Fibroblast of lung (primary cell): ENCODE measurements around the gene DLK1. TPM values are rescaled to one million over a fixed set of nuclear protein-coding genes. Genes with fewer than 3 reads are reported as not detected.

ENCODE experiments used
- DNase-seq, 2 donors: peaks; one replicate each; pipeline versions ENCODE4 v3.0.0 to v3.0.0-alpha.2; 2010; ENCODE audit warnings: low read depth in 2 of 2
- H2AFZ ChIP-seq: 2 replicates; pipeline ENCODE4 v1.5.1; 2012; ENCODE audit warnings: low read length, control low read depth, inconsistent platforms
- H3K27ac ChIP-seq: 2 replicates; pipeline ENCODE4 v1.5.1; 2011; ENCODE audit warnings: low read length, control low read depth; ENCODE audit not compliant: insufficient read depth
- H3K27me3 ChIP-seq: 2 replicates; pipeline ENCODE4 v1.5.1; 2011; ENCODE audit warnings: mild to moderate bottlenecking, low read length; ENCODE audit not compliant: control insufficient read depth, insufficient read depth
- H3K36me3 ChIP-seq: 2 replicates; pipeline ENCODE4 v1.5.1; 2011; ENCODE audit warnings: low read length; ENCODE audit not compliant: control insufficient read depth, insufficient read depth
- H3K4me1 ChIP-seq: 2 replicates; pipeline ENCODE4 v1.5.1; 2011; ENCODE audit warnings: low read length; ENCODE audit not compliant: control insufficient read depth, insufficient read depth; ENCODE audit errors: extremely low read depth
- H3K4me2 ChIP-seq: 2 replicates; pipeline ENCODE4 v1.5.1; 2011; ENCODE audit warnings: low read length, control low read depth; ENCODE audit not compliant: insufficient read depth; ENCODE audit errors: extremely low read depth
- H3K4me3 ChIP-seq, 4 experiments: fragments of 200-600 bp in 1 of 4; sonication (generic) in 1 of 4; replicated peaks in 1 of 4; 2 replicates each; pipeline ENCODE4 v1.5.1; 2011 to 2016; ENCODE audit warnings: low read length in 4 of 4, low read depth in 3 of 4, mild to moderate bottlenecking in 3 of 4, control low read depth in 2 of 4, inconsistent platforms in 1 of 4, mixed read lengths in 1 of 4; ENCODE audit not compliant: insufficient read depth in 1 of 4; ENCODE audit errors: control extremely low read depth in 1 of 4
- H3K79me2 ChIP-seq: 2 replicates; pipeline ENCODE4 v1.5.1; 2012; ENCODE audit warnings: mild to moderate bottlenecking, low read length, inconsistent platforms; ENCODE audit not compliant: control insufficient read depth, insufficient read depth
- H3K9ac ChIP-seq: 2 replicates; pipeline ENCODE4 v1.5.1; 2011; ENCODE audit warnings: mild to moderate bottlenecking, low read length, control low read depth; ENCODE audit not compliant: insufficient read depth
- H3K9me3 ChIP-seq: 2 replicates; pipeline ENCODE4 v1.5.1; 2012; ENCODE audit warnings: low read depth, low read length; ENCODE audit not compliant: control insufficient read depth, insufficient read depth
- H4K20me1 ChIP-seq: 2 replicates; pipeline ENCODE4 v1.5.1; 2011; ENCODE audit warnings: low read length; ENCODE audit not compliant: control insufficient read depth, insufficient read depth; ENCODE audit errors: extremely low read depth
- CTCF ChIP-seq, 2 donors: IDR thresholded peaks in 1 of 2; conservative IDR thresholded peaks in 1 of 2; 1 replicate in 1 of 2; 2 replicates in 1 of 2; pipeline ENCODE4 v1.5.1; 2011 to 2012; ENCODE audit warnings: low read length in 2 of 2, control low read depth in 1 of 2, inconsistent platforms in 1 of 2, low read depth in 1 of 2, mild to moderate bottlenecking in 1 of 2
- EZH2 ChIP-seq: IDR thresholded peaks from 2 replicates; pipeline ENCODE4 v1.5.1; 2012; ENCODE audit warnings: low read length, control low read depth, mild to moderate bottlenecking; ENCODE audit errors: missing control alignments
- polyA plus RNA-seq, 2 donors: library from polyadenylated mRNA; depleted of rRNA in 1 of 2; stranded (reverse) in 1 of 2; unstranded in 1 of 2; fragments of >200 nt; gene quantifications; 2 replicates each; pipeline ENCODE4 v1.2.1, GENCODE V29; 2011 to 2012; ENCODE audit warnings: missing spikeins in 1 of 2
- total RNA-seq: library from RNA; depleted of rRNA; stranded (reverse); fragments of >200 nt; gene quantifications from 2 replicates; pipeline ENCODE4 v1.2.1, GENCODE V29; 2014

DLK1 gene
- total and polyA plus RNA-seq, 2 donors (not counting 1 experiment from before 2014, with no cell fraction given), result not detected

- Histone ChIP-seq H4K20me1 (no peaks in the 10 kb centered on the region), H3K4me2 (no peak overlapping the region), H3K9ac (no peak overlapping the region), H3K9me3 (no peaks in the 10 kb centered on the region), H3K79me2 (no peaks in the 10 kb centered on the region), H3K4me3 (no peak overlapping the region), H3K27ac (no peak overlapping the region), H2AFZ (no peak overlapping the region), H3K4me1 (no peaks in the 10 kb centered on the region), H3K27me3 (no peaks in the 10 kb centered on the region), H3K36me3 (no peaks in the 10 kb centered on the region)
- TF ChIP-seq EZH2 (no peak), CTCF (conservative IDR thresholded peaks at IDR 0.05 in 1 of 2, IDR thresholded peaks at IDR 0.05 in 1 of 2; ENCODE audit: low read depth in 1 of 2, low read length in 2 of 2) (no peak)
- DNase-seq, result no peak
Observed at GRCh38 chr14:100765296-100765695, 38.6 kb downstream of the DLK1 start.

GRCh38 chr14:100765991-100766390 is 39.3 kb downstream of the DLK1 start:
- TF ChIP-seq EZH2 (no peak), CTCF (conservative IDR thresholded peaks at IDR 0.05 in 1 of 2, IDR thresholded peaks at IDR 0.05 in 1 of 2; ENCODE audit: low read depth in 1 of 2, low read length in 2 of 2) (no peak)
- no peak for DNase-seq
- H3K27me3 ChIP-seq, result peaks cover 2% of the 10 kb centered on the region

GRCh38 chr14:100767003-100767787 is 40.5 kb downstream of the DLK1 start:
- Histone ChIP-seq H3K27ac (no peak overlapping the region), H3K9me3 (no peaks in the 10 kb centered on the region)
- TF ChIP-seq CTCF (conservative IDR thresholded peaks at IDR 0.05 in 1 of 2, IDR thresholded peaks at IDR 0.05 in 1 of 2; ENCODE audit: low read depth in 1 of 2, low read length in 2 of 2) (no peak), EZH2 (no peak)

More at GRCh38 chr14:100765991-100766390, 39.3 kb downstream of the DLK1 start:
- Histone ChIP-seq H3K9me3 (no peaks in the 10 kb centered on the region), H2AFZ (no peak overlapping the region), H3K4me3 (no peak overlapping the region), H3K4me2 (no peak overlapping the region), H3K9ac (no peak overlapping the region), H4K20me1 (no peaks in the 10 kb centered on the region), H3K36me3 (no peaks in the 10 kb centered on the region), H3K4me1 (no peaks in the 10 kb centered on the region), H3K27ac (no peak overlapping the region), H3K79me2 (no peaks in the 10 kb centered on the region)

More at GRCh38 chr14:100767003-100767787, 40.5 kb downstream of the DLK1 start:
- Histone ChIP-seq H3K27me3 (peaks cover 2% of the 10 kb centered on the region), H3K9ac (no peak overlapping the region), H3K4me2 (no peak overlapping the region), H3K4me1 (no peaks in the 10 kb centered on the region), H4K20me1 (no peaks in the 10 kb centered on the region), H2AFZ (no peak overlapping the region), H3K4me3 (no peak overlapping the region), H3K36me3 (no peaks in the 10 kb centered on the region), H3K79me2 (no peaks in the 10 kb centered on the region)
- no peak for DNase-seq
